ENCODE results near the gene ERN2.
"Not testable (repeated sequence)": the region's sequence is repeated elsewhere in the genome, so short reads cannot be mapped to it uniquely, and the experiment has no call there.

The ERN2 gene

DNA sequence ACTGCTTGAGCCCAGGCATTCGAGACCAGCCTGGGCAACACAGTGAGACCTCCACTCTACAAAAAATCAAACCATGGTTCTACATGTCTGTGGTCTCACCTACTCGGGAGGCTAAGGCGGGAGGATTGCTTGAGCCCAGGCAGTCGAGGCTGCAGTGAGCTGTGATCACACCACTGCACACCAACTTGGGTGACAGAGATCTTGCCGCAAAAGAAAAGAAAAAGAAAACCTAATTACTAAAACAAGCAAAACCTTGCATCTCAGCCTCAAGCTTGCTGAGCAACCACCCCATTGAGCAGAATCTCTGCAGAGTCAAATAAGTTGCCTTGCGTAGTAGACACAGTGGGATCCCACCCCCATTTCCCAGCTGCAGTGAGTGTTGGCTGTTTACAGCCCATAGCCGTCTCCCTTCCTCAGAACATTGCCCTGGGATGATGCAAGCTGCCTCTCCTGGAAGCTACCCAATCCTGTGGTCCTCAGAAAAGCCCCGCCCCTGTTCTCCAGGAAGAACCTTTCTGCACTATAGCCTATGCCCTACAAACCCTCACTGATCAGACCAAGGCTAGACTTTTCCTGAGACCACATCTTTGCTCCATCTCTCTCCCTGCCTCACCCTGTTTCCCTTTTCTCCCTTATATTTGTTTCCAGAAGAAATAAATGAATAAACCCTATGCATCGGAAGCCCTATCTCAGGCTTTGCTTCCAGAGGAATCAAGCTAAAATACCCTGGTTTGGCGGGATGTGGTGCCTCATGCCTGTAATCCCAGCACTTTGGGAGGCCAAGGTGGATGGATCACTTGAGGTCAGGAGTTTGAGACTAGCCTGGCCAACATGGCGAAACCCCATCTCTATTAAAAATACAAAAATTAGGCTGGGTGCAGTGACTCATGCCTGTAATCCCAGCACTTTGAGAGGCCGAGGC is 16.7 kb upstream of the ERN2 start:
- peak; percentile 26 for DNase-seq (ENCODE audit: low read depth)
- H3K4me3 ChIP-seq (ENCODE audit: low read length) = no peak overlapping the region
- TF ChIP-seq, protein P1, sequence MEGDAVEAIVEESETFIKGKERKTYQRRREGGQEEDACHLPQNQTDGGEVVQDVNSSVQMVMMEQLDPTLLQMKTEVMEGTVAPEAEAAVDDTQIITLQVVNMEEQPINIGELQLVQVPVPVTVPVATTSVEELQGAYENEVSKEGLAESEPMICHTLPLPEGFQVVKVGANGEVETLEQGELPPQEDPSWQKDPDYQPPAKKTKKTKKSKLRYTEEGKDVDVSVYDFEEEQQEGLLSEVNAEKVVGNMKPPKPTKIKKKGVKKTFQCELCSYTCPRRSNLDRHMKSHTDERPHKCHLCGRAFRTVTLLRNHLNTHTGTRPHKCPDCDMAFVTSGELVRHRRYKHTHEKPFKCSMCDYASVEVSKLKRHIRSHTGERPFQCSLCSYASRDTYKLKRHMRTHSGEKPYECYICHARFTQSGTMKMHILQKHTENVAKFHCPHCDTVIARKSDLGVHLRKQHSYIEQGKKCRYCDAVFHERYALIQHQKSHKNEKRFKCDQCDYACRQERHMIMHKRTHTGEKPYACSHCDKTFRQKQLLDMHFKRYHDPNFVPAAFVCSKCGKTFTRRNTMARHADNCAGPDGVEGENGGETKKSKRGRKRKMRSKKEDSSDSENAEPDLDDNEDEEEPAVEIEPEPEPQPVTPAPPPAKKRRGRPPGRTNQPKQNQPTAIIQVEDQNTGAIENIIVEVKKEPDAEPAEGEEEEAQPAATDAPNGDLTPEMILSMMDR (IDR thresholded peaks at IDR 0.05; ENCODE audit: insufficient read depth, low read depth, low read length, missing control alignments) = no peak

DNA sequence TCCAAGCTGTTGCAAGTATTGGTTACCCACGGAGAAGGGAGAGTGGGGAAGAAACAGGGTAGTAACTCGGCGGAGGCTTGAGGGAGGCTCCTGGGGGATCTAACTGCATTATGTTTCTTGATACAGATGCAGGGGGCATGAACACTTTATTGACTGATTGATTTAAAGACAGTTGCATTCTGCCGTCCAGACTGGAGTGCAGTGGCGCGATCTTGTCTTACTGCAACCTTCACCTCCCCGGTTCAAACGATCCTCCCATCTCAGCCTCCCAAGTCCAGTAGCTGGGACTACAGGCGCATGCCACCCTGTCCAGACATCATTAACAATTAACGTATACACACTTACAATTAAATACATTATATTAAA is 15.1 kb upstream of the ERN2 start:
- TF ChIP-seq, protein P1 (IDR thresholded peaks at IDR 0.05; ENCODE audit: insufficient read depth, low read depth, low read length, missing control alignments) = no peak
- H3K4me3 ChIP-seq (ENCODE audit: low read length) = no peak overlapping the region

DNA sequence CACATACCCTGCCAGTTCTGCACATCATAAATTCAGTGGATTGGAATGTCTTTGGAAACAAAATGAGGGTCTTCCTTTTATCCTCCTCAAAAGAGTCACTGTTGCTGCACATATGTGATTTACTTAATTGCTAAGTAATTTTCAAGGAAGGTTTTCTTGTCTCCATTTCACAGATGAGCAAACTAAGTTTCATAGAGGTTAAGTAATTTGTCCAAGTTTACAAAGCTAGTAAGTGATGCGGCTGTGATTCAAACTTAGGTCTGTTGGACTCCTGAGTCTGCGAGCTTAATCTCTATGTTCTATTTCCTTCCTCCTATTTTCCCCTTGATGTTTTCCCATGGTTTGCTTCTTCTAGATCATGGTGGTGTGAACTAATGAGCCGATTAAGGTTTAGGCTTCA is 13.7 kb upstream of the ERN2 start:
- TF ChIP-seq, protein P1 (IDR thresholded peaks at IDR 0.05; ENCODE audit: insufficient read depth, low read depth, low read length, missing control alignments) = no peak
- DNase-seq (ENCODE audit: low read depth) = no peak
- no peak overlapping the region for H3K4me3 ChIP-seq (ENCODE audit: low read length)

More for the DNA sequence above, 15.1 kb upstream of the ERN2 start:
- DNase-seq (ENCODE audit: low read depth) = no peak

DNA sequence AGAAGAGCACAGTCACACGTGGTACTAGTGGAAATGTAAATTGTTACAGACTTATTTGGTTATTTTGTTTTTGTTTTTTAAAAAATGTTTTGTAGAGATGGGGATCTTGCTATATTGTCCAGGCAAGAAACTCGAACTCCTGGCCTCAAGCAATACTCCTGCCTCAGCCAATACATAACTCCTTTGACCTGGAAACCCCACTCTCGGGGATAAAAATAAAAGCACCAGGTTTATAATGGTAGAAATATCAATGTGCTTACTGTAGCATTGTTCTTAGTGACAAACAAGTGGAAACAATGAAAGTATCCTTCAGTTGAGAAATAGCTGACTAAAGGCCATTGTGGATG is 11.7 kb upstream of the ERN2 start:
- DNase-seq (ENCODE audit: low read depth) = no peak
- H3K4me3 ChIP-seq (ENCODE audit: low read length) = no peak overlapping the region
- TF ChIP-seq, protein P1 (IDR thresholded peaks at IDR 0.05; ENCODE audit: insufficient read depth, low read depth, low read length, missing control alignments) = no peak

DNA sequence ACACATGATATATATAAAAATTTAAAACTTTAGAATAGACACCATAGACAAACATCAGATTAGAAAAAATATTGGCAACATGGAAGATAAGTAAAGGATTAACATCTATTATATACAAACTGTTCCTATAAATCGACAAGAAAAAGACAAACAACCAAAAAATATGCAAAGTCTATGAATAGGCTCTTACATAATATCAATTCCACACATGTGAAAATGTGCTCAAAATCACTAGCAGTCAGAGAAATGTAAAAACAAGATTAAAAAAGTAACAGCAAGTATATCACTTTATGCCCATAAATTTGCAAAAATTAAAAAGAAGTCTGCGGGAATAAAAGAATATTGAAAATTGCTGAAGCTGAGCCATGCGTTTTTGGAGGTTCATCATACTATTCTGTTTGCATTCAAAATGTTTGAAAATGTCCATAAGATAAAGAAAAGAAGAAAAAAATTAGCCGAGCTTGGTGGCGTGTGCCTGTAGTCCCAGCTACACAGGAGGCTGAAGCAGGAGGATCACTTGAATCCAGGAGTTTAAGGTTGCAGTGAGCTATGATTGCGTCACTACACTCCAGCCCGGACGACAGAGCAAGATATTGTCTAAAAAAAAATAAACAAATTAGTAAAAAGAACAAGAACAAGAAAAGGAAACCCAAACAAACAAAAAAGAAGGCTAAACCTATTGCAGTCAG is 11.2 kb upstream of the ERN2 start:
- TF ChIP-seq, protein P1 (IDR thresholded peaks at IDR 0.05; ENCODE audit: insufficient read depth, low read depth, low read length, missing control alignments) = no peak
- no peak for DNase-seq (ENCODE audit: low read depth)
- no peak overlapping the region for H3K4me3 ChIP-seq (ENCODE audit: low read length)

DNA sequence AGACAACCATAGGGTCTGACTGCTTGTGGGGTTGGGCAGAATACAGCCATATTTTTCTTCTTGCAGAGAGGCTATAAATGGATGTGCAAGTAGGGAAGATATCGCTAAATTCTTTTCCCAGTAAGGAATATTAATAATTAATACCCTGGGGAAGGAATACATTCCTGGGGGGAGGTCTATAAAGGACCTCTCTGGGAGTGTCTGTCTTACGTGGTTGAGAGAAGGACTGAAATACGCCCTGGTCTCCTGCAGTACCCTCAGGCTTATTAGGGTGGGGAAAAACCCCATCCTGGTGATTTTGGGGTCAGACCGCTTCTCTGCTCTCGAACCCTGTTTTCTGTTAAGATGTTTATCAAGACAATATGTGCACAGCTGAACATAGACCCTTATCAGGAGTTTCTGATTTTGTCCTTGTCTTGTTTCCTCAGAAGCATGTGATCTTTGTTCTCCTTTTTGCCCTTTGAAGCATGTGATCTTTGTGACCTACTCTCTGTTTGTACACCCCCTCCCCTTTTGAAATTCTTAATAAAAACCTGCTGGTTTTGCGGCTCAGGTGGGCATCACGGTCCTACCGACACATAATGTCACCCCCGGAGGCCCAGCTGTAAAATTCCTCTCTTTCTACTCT is 9.7 kb upstream of the ERN2 start:
- not testable (repeated sequence) for H3K4me3 ChIP-seq (ENCODE audit: low read length); DNase-seq (ENCODE audit: low read depth)

DNA sequence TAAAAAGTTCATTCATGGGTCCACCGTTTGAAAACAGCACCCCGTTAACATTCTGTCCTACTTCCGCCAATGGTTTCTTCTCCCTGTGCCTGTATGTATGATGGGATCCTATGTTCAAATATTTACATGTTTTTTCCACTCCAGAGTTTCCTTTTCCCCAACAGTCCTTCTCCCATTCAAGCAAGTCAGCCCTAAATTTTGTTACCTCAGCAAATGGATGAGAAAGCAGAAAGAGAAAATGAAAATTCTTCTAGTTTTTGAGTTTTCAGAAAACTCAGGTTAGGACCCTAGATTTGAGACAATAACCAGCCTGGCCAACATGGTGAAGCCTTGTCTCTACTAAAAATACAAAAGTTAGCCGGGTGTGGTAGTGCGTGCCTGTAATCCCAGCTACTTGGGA is 3.5 kb upstream of the ERN2 start:
- H3K4me3 ChIP-seq (ENCODE audit: low read length) = no peak overlapping the region
- DNase-seq (ENCODE audit: low read depth) = no peak
- TF ChIP-seq, protein P1 (IDR thresholded peaks at IDR 0.05; ENCODE audit: insufficient read depth, low read depth, low read length, missing control alignments) = no peak

Data from epithelial cell of esophagus (primary cell).